ENCODE measurements around the gene IMPG2. TPM values are rescaled to one million over a fixed set of nuclear protein-coding genes. Genes with fewer than 3 reads are reported as not detected.
A peak's percentile ranks its signal among the peaks of the same experiment; 100 is the strongest.

Gene IMPG2
- total RNA-seq, 1 donor from 2014 or later, result 0.20 TPM

GRCh38 chr3:101279765-101280385 lies 40.5 kb downstream of the IMPG2 start:
- DNase-seq (no peak), ATAC-seq (no peak)
- intact Hi-C loops (cut with micrococcal nuclease), result no loop called here

DNA sequence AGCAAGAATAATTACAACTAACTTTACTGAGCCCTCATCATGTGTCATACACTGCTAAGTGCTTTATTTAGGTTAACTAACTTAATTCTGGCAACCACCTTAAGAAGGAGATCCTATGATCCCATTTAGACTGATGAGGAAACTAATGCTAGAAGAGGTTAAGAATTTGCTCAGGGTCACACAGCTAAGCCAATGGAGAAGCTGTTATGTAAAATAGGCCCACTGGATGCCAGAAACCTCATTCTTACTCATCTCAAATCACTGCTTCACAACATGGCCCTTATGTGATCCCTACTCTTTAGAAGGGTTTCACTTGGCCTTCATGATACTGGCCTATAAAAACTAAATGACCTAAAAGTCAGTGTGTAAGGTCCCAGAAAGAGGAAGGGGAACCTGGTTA lies 41.2 kb downstream of the IMPG2 start:
- ATAC-seq, result no peak

GRCh38 chr3:101278727-101279126 lies 41.6 kb downstream of the IMPG2 start:
- no peak for ATAC-seq
- intact Hi-C loops (cut with micrococcal nuclease), result no loop called here

More for the DNA sequence above, 41.2 kb downstream of the IMPG2 start:
- intact Hi-C loops (cut with micrococcal nuclease), result no loop called here
- no peak for DNase-seq

GRCh38 chr3:101273608-101274007 lies 46.8 kb downstream of the IMPG2 start:
- ATAC-seq (no peak), DNase-seq (no peak)
- intact Hi-C loops (cut with micrococcal nuclease), result no loop called here

More at GRCh38 chr3:101278727-101279126, 41.6 kb downstream of the IMPG2 start:
- DNase-seq, result no peak

- no peak for ATAC-seq
- no peak for DNase-seq
- intact Hi-C loops (cut with micrococcal nuclease), result no loop called here
Measured at GRCh38 chr3:101273156-101273555, 47.2 kb downstream of the IMPG2 start.

DNA sequence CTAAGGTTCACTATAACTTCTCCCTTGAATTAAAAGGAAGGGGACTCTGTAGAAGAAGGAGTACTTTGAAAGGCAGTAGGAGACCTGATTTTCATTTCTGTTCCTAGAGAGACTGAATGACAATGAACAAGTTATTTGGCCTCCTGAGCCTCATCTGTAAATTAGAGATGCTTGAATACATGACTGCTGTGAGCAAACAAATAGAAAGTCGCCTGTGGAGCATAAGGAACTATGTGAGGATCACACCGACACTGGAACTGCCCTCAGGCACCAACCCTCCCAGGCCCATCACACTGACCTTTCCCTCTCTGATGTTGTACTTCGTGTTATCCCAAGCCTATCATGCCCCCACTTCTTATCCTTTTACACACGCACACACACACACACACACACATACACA lies 48.6 kb downstream of the IMPG2 start:
- DNase-seq (no peak), ATAC-seq (no peak)
- intact Hi-C loops (cut with micrococcal nuclease), result no loop called here

GRCh38 chr3:101270149-101270548 lies 50.2 kb downstream of the IMPG2 start:
- intact Hi-C loops (cut with micrococcal nuclease), result no loop called here
- DNase-seq (no peak), ATAC-seq (no peak)

- no peak for DNase-seq
- peak; percentile 32 for ATAC-seq
- intact Hi-C loops (cut with micrococcal nuclease), result no loop called here
Measured at GRCh38 chr3:101268971-101269671, 51.3 kb downstream of the IMPG2 start.

GRCh38 chr3:101268141-101268540 lies 52.2 kb downstream of the IMPG2 start:
- intact Hi-C loops (cut with micrococcal nuclease), result no loop called here
- DNase-seq (no peak), ATAC-seq (no peak)

DNA sequence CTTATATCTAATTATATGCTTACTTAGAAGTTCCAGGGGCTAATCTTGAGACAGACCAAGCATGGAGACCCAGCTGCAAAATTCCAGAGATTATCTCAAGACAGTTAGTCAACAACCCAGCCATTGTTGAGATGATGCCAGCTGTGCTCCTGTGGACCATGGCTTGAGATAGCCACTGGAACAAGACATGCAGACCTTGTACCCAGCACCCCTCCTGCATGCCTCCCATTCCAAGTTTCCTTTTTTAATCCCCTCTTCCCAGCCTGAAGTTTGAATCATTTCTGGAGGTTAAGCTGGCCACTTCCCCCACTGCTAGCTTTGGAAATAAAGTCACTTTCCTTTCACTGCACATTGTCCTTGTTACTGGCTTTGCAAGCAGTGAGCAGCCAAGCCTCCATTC lies 53.8 kb downstream of the IMPG2 start:
- intact Hi-C loops (cut with micrococcal nuclease), result no loop called here
- DNase-seq (no peak), ATAC-seq (no peak)

- intact Hi-C loops (cut with micrococcal nuclease), result no loop called here
- no peak for ATAC-seq
- no peak for DNase-seq
Measured at GRCh38 chr3:101266071-101266470, 54.3 kb downstream of the IMPG2 start.

- intact Hi-C loops (cut with micrococcal nuclease), result no loop called here
- DNase-seq (no peak), ATAC-seq (no peak)
Measured at GRCh38 chr3:101262393-101263240, 57.8 kb downstream of the IMPG2 start.

- ATAC-seq (no peak), DNase-seq (no peak)
- intact Hi-C loops (cut with micrococcal nuclease), result no loop called here
Measured at GRCh38 chr3:101261506-101261905, 58.9 kb downstream of the IMPG2 start.

DNA sequence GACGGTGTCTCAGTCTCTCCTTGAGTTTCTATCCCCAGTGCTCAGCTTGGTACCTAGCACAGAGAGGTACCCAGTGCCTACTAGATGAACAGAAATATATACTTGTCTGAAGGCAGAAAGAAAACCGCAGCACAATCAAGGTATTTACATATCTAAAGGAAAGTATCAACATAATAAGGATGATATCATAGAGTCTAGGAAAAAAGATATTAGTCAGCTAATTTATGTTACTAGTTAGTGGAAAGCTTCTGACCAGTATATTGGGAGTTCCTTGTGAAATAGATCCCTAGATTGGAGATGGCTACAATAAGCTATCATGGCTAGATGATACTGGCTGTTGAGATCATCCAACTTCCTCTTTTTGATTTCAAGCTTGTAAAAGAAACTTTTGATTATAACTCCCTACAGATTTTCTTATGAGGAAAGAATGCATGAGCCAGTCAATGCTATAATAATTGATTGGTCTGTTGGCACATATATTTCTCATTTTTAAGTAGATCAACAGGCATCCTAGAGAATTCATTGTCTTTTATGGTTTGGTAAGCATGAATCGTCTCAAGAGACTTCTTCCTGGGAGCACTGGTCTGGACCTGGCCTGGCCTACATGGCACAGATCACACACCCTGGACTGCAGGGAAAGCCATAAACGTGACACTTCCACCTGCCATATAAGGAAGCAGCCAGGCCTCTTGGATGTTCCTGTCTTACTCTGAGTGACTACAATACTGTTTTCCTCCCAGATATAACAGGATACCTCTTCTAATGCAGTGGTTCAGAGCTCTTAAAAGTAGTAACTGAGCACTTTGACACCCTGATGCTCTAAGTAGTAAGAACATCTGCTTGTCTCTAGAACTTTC lies 60.7 kb downstream of the IMPG2 start:
- intact Hi-C loops (cut with micrococcal nuclease), result no loop called here
- no peak for DNase-seq
- no peak for ATAC-seq

DNA sequence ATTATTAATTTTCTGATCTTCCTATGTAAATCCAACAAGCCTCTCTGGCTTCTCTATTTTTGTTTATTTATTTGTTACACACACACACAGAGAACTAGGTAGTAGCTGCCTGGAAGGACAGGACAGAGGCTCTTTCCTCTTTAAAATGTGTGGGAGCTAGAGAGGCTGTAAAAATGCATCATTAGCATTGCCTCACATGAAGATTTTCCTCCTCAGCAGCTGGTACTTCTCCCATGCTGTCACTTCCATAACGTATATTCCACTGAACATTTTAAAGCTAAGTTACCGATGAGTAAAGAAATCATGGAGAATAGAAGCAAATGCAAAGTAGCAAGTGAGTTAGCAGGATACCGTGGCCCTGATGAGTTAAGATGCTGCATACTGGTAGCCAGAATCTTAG lies 63.9 kb downstream of the IMPG2 start:
- no peak for DNase-seq
- intact Hi-C loops (cut with micrococcal nuclease), result no loop called here
- no peak for ATAC-seq

- intact Hi-C loops (cut with micrococcal nuclease), result no loop called here
- no peak for ATAC-seq
- no peak for DNase-seq
Measured at GRCh38 chr3:101255441-101255840, 64.9 kb downstream of the IMPG2 start.

DNA sequence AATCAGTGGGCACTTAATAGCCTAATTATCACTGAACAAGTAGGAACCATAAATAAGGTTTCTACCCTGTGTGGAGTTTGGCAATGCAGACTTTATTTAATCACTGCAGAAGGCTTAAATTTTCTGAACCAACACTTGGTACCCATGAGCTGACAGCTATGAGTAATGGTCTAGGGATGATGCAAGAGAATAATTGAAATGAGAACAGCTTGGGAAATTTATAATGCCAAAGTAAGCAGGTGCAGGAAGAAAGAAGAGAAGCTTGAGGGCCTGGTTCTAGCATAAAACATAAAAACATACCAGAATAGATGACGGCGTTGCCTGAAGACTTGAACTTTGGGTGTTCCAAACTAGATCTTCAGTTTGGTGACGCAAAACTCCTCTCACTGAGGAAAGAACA lies 67.0 kb downstream of the IMPG2 start:
- intact Hi-C loops (cut with micrococcal nuclease), result no loop called here
- no peak for ATAC-seq
- DNase-seq, result no peak

DNA sequence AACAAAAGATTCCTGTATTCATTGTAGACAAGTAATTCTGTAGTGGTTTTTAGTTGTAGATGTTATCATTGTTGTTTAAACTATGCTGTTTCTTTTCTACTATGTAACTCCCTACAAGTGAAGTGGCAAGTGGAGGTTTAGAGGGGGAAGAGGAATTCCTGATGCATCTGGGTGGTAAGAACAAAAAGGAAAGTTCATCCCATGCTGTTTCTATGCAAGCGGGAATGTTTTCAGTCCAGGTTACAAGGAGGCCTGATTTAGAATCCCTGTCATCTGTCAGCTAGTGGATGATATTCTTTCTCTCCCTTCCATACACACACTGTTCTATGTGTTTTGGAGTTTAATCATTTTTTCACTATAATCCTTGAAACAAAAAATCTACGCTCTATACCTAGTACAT lies 67.4 kb downstream of the IMPG2 start:
- ATAC-seq, result no peak
- DNase-seq, result no peak
- intact Hi-C loops (cut with micrococcal nuclease), result no loop called here

DNA sequence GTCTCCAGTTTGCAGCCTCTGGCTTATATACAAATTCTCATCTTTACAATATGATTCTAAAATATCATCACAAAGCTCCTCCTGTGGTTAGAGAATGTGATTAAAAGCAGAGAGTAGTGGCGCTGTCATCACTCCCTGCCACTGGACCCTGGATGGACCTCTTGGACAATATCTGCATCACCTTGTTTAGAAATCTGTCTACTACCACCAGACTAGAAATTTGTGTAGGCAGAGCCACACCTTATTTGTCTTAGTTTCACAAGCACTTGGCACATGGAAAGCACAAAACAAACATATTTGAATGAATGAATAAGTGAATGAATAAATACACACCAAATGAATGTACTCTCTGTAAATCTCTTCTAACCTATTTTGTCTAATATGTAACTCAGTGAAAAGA lies 68.1 kb downstream of the IMPG2 start:
- intact Hi-C loops (cut with micrococcal nuclease), result no loop called here
- ATAC-seq, result no peak
- DNase-seq, result no peak

Data from left ventricle myocardium superior (tissue), 1 donor.